Measurements from ENCODE around the gene CELA2A.
A peak's percentile ranks its signal among the peaks of the same experiment; 100 is the strongest.

Gene CELA2A

GRCh38 chr1:15411593-15412137, 44.9 kb upstream of the CELA2A start:
- in situ Hi-C loops (cut with HindIII; ENCODE audit: low sequenced_read_pairs), result loop anchor here (10.0 kb wide), 1 partner anchor 87 kb away; no protein-coding TSS in a partner anchor
- no peak for DNase-seq (ENCODE audit: low read depth, low spot score)
- TF ChIP-seq CTCF (IDR thresholded peaks at IDR 0.05; ENCODE audit: low read depth, low read length), result no peak
- peak overlapping the region; percentile 84 for H3K4me3 ChIP-seq (ENCODE audit: low read depth, low read length)

GRCh38 chr1:15412175-15412800, 44.2 kb upstream of the CELA2A start:
- no peak for TF ChIP-seq CTCF (IDR thresholded peaks at IDR 0.05; ENCODE audit: low read depth, low read length)
- in situ Hi-C loops (cut with HindIII; ENCODE audit: low sequenced_read_pairs), result loop anchor here (10.0 kb wide), 1 partner anchor 87 kb away; no protein-coding TSS in a partner anchor
- peak overlapping the region; percentile 84 for H3K4me3 ChIP-seq (ENCODE audit: low read depth, low read length)
- no peak for DNase-seq (ENCODE audit: low read depth, low spot score)

- H3K4me3 ChIP-seq (ENCODE audit: low read depth, low read length), result no peak overlapping the region
- in situ Hi-C loops (cut with HindIII; ENCODE audit: low sequenced_read_pairs), result loop anchor here (10.0 kb wide), 1 partner anchor 88 kb away; no protein-coding TSS in a partner anchor
- no peak for DNase-seq (ENCODE audit: low read depth, low spot score)
- no peak for TF ChIP-seq CTCF (IDR thresholded peaks at IDR 0.05; ENCODE audit: low read depth, low read length)
Measured at GRCh38 chr1:15412843-15413242, 43.7 kb upstream of the CELA2A start.

GRCh38 chr1:15413563-15414444, 42.7 kb upstream of the CELA2A start:
- H3K4me3 ChIP-seq (ENCODE audit: low read depth, low read length), result no peak overlapping the region
- TF ChIP-seq CTCF (IDR thresholded peaks at IDR 0.05; ENCODE audit: low read depth, low read length), result no peak
- in situ Hi-C loops (cut with HindIII; ENCODE audit: low sequenced_read_pairs), result loop anchor here (10.0 kb wide), 1 partner anchor 89 kb away; no protein-coding TSS in a partner anchor
- DNase-seq (ENCODE audit: low read depth, low spot score), result no peak

- no peak for TF ChIP-seq CTCF (IDR thresholded peaks at IDR 0.05; ENCODE audit: low read depth, low read length)
- no peak for DNase-seq (ENCODE audit: low read depth, low spot score)
- H3K4me3 ChIP-seq (ENCODE audit: low read depth, low read length), result no peak overlapping the region
- in situ Hi-C loops (cut with HindIII; ENCODE audit: low sequenced_read_pairs), result loop anchor here (10.0 kb wide), 1 partner anchor 90 kb away; no protein-coding TSS in a partner anchor
Measured at GRCh38 chr1:15414445-15414983, 42.0 kb upstream of the CELA2A start.
